Smooth muscle cell (in vitro differentiated cells): ENCODE data around the gene OBP2A. TPM values are rescaled to one million over a fixed set of nuclear protein-coding genes. Genes with fewer than 3 reads are reported as not detected.
A peak's percentile ranks its signal among the peaks of the same experiment; 100 is the strongest.

Experiments used
- DNase-seq: peaks from one replicate; lab custom pipeline; 2025; ENCODE audit not compliant: unreplicated experiment; lab: John Stamatoyannopoulos, UW
- H2AFZ ChIP-seq: fragments of 200-600 bp; sonication (generic); 2 replicates; pipeline ENCODE4 v1.6.0; 2016; ENCODE audit warnings: antibody characterized with exemption, low read depth, mild to moderate bottlenecking
- H3F3A ChIP-seq: fragments of 200-600 bp; sonication (generic); 2 replicates; pipeline ENCODE4 v1.6.0; 2017; ENCODE audit warnings: antibody characterized with exemption, low read depth
- H3K27ac ChIP-seq: fragments of 200-600 bp; sonication (generic); 2 replicates; pipeline ENCODE4 v1.5.1; 2016; ENCODE audit warnings: low read depth, mild to moderate bottlenecking
- H3K27me3 ChIP-seq: fragments of 200-600 bp; sonication (generic); 2 replicates; pipeline ENCODE4 v1.6.1; 2016; ENCODE audit warnings: low read depth, mild to moderate bottlenecking
- H3K36me3 ChIP-seq: fragments of 200-600 bp; sonication (generic); 2 replicates; pipeline ENCODE4 v1.5.1; 2016; ENCODE audit warnings: low read depth
- H3K4me1 ChIP-seq: fragments of 200-600 bp; sonication (generic); 2 replicates; pipeline ENCODE4 v1.5.1; 2016; ENCODE audit warnings: low read depth
- H3K4me2 ChIP-seq: fragments of 200-600 bp; sonication (generic); 2 replicates; pipeline ENCODE4 v1.6.0; 2016; ENCODE audit warnings: mild to moderate bottlenecking
- H3K4me3 ChIP-seq: fragments of 200-600 bp; sonication (generic); 2 replicates; pipeline ENCODE4 v1.5.1; 2016; ENCODE audit warnings: mild to moderate bottlenecking
- H3K79me2 ChIP-seq: fragments of 200-600 bp; sonication (generic); 2 replicates; pipeline ENCODE4 v1.6.0; 2016; ENCODE audit warnings: low read depth, mild to moderate bottlenecking
- H3K9ac ChIP-seq: fragments of 200-600 bp; sonication (generic); 2 replicates; pipeline ENCODE4 v1.6.0; 2016; ENCODE audit warnings: low read depth
- H3K9me3 ChIP-seq: fragments of 200-600 bp; sonication (generic); replicated peaks from 2 replicates; pipeline ENCODE4 v1.5.1; 2016; ENCODE audit warnings: low read depth
- H4K20me1 ChIP-seq: fragments of 200-600 bp; sonication (generic); 2 replicates; pipeline ENCODE4 v1.6.0; 2016; ENCODE audit warnings: low read depth
- CTCF ChIP-seq: fragments of 200-600 bp; sonication (generic); IDR thresholded peaks from 2 replicates; pipeline ENCODE4 v1.5.1; 2017; ENCODE audit warnings: borderline replicate concordance, mild to moderate bottlenecking, antibody characterized with exemption; ENCODE audit not compliant: insufficient read depth, poor library complexity, severe bottlenecking
- WGBS: methylation state at CpG from one replicate; pipeline ENCODE4 v1.1.7; 2016; ENCODE audit warnings: low lambda C conversion rate; 5-methylcytosine and 5-hydroxymethylcytosine counted together
- polyA plus RNA-seq: library from polyadenylated mRNA; unstranded; fragments of >200 nt; fragmentation: Nextera tagmentation; extraction: Ambion mirVana; gene quantifications from 2 replicates; pipeline ENCODE4 v1.2.1, GENCODE V29; 2016
- total RNA-seq: library from RNA; depleted of rRNA; stranded (reverse); fragments of >200 nt; gene quantifications from 2 replicates; pipeline ENCODE4 v1.2.3, GENCODE V29; 2014

OBP2A gene
- total and polyA plus RNA-seq, 2 experiments from 2014 or later, result 0.61 TPM; not detected in 1

DNA sequence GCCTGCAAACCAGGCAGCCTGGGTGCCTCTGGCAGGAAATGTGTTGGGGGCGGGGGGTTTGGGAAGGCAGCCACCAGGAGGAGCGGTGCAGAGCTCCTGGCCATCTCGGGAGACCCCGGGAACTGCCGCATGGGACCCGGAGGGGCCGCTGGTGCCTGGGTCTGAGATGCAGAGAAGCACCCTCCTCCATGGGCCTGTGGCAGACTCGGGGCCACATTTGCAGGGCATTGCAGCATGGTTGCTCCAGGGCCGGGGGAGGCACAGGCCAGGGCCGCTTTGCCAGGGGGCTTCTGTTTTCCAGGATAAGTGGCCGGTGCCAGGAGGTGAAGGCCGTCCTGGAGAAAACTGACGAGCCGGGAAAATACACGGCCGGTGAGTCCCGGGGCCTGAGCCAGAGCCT is 23.0 kb upstream of the OBP2A start:
- Histone ChIP-seq H3K4me1 (no peaks in the 10 kb centered on the region), H2AFZ (no peak overlapping the region), H3K9me3 (no peaks in the 10 kb centered on the region), H3K9ac (no peak overlapping the region), H4K20me1 (no peaks in the 10 kb centered on the region), H3K36me3 (no peaks in the 10 kb centered on the region), H3F3A (no peaks in the 10 kb centered on the region), H3K79me2 (no peaks in the 10 kb centered on the region), H3K4me3 (no peak overlapping the region), H3K27me3 (no peaks in the 10 kb centered on the region), H3K4me2 (no peak overlapping the region), H3K27ac (no peak overlapping the region)
- no peak for DNase-seq
- TF ChIP-seq CTCF, result no peak
- 78% methylated on average over 17 of the region's 17 CpGs for WGBS

- Histone ChIP-seq H3K27me3 (no peaks in the 10 kb centered on the region), H3K36me3 (no peaks in the 10 kb centered on the region), H3K4me3 (no peak overlapping the region), H3K9me3 (no peaks in the 10 kb centered on the region), H3K9ac (no peak overlapping the region), H4K20me1 (no peaks in the 10 kb centered on the region), H3K4me1 (no peaks in the 10 kb centered on the region), H3K79me2 (no peaks in the 10 kb centered on the region), H3K27ac (no peak overlapping the region), H3K4me2 (peak overlapping the region; percentile 24), H3F3A (no peaks in the 10 kb centered on the region), H2AFZ (no peak overlapping the region)
- TF ChIP-seq CTCF, result no peak
- 88% methylated on average over 21 of the region's 21 CpGs for WGBS
- DNase-seq, result no peak
Measured at GRCh38 chr9:135523521-135524129, 22.3 kb upstream of the OBP2A start.

DNA sequence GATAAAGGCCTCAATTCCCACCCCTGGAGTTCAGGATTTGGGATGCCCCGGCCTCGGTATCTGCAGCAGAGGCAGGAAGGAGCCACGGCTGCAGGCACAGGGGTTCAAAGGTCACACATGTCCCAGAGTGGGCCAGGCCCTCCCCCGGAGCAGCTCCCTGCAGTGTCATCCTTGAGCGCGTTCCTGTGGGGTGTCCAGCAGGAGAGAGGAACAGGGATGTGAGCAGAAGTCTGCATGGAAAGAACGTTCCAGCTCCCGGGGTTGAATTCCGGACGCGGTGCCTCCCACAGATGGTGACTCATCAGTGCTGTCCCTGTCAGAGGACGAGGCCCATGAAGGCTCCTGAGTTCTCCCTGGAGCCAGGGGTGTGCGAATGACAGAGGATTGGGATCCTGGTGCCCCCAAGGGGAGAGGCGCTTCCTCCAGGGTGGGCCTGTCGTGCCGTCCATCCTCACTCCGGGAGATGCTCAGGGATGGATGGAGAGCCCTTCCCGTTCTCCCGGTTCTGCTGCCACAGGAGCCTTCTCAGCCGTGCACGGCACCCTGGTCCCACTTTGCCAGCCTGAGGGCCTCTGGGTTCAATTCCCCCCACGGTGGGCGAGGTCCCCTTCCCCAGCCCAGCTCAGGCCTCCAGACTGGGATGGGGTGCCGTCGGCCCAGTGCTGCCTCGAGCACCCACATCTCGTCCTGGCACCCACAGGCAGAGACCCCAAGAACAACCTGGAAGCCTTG is 21.6 kb upstream of the OBP2A start:
- H2AFZ ChIP-seq, result no peak overlapping the region
- peaks cover under 1% of the 10 kb centered on the region for H3F3A ChIP-seq
- WGBS, result 57% methylated on average over 27 of the region's 27 CpGs
- no peaks in the 10 kb centered on the region for H3K36me3 ChIP-seq
- H3K4me1 ChIP-seq, result no peaks in the 10 kb centered on the region
- DNase-seq, result peak; percentile 17
- no peak overlapping the region for H3K4me3 ChIP-seq
- H3K79me2 ChIP-seq, result no peaks in the 10 kb centered on the region
- peak overlapping the region; percentile 32 for H3K4me2 ChIP-seq
- H4K20me1 ChIP-seq, result no peaks in the 10 kb centered on the region
- H3K27me3 ChIP-seq, result no peaks in the 10 kb centered on the region
- TF ChIP-seq CTCF, result no peak
- H3K27ac ChIP-seq, result no peak overlapping the region
- H3K9ac ChIP-seq, result no peak overlapping the region
- no peaks in the 10 kb centered on the region for H3K9me3 ChIP-seq
